HG02852 (cell line): ENCODE results near the gene ZNF497.
"Not testable (repeated sequence)": the region's sequence is repeated elsewhere in the genome, so short reads cannot be mapped to it uniquely, and the experiment has no call there.

Experiments
- ATAC-seq: cut with Tn5 transposase; IDR thresholded peaks from one replicate; pipeline ENCODE4 v1.9.1; 2021; ENCODE audit warnings: mild to moderate bottlenecking, moderate library complexity; ENCODE audit not compliant: unreplicated experiment

ZNF497 gene

DNA sequence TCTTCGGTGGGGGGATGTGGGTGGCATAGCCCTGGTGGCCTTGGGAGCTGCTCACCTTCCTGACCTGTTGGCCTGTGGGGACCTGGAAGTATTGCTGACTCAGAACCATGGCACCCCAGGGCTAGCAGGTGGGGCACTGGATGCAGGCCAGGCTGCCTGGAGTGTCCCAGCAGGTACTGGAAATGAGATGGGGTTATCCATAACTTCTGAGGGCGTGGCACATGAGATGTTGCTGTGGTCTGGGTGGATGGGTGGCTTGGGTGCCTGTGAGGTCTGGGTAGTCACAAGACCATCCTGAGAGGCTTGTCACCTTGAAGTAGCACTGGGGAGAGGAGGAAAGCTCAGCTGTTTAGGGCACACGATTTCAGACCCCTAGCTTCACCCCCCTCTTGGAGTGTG lies 32.3 kb upstream of the ZNF497 start:
- no peak for ATAC-seq

DNA sequence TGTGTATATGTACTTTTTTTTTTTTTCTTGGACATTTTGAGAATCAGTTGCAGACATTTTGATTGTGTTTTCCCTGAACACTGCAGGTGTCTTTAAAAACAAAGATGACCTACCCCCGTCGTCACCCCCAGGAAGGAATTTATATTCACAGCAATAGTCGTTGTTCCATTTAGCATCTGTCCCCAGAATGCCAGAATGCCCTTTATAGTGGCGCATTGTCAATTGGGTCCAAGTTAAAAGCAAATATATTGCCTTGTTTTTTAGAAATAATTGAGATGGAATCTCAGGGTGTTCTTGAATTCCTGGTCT lies 31.1 kb upstream of the ZNF497 start:
- ATAC-seq: no peak

DNA sequence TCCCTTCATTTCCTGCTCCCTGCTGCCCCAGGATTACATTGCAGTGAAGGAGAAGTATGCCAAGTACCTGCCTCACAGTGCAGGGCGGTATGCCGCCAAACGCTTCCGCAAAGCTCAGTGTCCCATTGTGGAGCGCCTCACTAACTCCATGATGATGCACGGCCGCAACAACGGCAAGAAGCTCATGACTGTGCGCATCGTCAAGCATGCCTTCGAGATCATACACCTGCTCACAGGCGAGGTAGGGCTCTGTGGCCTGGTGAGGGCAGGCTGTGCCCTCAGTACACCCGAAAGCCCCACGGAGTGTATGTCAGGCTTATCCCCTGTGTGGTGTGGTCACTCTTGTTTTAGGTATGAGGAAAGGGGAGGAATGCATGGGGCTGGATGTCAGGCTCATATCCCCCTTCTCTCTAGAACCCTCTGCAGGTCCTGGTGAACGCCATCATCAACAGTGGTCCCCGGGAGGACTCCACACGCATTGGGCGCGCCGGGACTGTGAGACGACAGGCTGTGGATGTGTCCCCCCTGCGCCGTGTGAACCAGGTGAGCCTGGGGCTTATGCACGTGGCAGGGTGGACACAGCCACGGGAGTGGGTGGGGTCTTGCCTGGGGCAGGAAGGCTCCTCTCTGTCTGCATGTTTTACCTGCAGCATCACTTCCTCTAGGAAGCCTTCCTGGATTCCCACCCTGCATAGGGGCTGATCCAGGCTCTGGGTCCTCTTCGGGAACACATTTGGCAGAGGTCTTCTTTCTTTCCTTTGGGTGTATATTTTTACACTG lies 30.6 kb upstream of the ZNF497 start:
- no peak for ATAC-seq

DNA sequence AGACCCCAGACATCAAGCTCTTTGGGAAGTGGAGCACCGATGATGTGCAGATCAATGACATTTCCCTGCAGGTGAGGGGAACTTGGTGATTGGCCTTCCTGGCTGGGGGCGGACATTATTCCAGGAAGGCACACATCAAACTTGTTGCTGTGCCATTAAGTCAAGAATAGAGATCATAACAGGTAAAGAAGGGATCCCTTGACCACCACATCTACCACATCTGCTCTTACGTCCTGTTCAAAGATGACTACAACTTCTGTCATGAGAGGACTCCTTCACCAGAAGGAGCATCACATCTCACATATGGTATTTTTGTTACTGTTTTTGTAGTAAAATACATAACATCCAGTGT lies 25.6 kb upstream of the ZNF497 start:
- ATAC-seq: no peak

DNA sequence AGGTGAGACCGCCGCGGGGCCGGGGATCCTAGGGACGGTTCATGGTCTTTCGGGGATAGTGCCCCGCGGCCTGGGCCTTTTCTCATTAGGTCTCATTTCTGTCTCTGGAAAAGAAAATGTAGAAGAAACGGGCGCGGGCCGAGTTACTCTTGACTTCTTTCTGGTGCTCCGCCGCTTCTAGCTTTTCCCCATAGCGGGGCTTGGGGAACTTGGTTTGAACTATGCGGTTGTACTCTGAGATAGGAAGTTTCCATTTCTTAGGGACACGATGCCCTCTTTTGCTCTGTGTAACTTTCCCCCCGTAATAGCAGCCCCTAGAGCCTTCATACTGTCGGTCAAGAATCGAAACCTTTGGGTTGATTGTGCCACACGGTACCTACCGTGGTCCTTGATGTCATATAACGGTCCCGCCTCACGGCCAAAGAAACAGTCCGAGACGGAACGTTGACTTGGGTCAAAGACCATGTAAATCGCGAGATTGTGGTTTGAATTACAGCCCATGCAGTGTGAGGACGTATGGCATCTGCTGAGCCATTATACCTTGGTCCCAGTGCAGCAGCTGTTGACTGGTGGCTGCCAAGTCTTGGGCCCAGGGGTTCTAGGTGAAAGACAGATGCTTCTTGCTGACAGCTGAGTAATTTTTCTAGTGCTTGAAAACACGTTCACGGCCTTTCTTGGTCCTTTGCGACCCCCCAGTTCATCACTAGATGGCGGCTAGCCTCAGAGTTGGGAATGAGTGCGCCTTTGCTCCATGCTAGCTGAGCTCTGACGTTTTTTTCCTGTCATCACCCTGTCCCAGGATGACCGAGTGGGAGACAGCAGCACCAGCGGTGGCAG lies 25.0 kb upstream of the ZNF497 start:
- ATAC-seq: no peak

DNA sequence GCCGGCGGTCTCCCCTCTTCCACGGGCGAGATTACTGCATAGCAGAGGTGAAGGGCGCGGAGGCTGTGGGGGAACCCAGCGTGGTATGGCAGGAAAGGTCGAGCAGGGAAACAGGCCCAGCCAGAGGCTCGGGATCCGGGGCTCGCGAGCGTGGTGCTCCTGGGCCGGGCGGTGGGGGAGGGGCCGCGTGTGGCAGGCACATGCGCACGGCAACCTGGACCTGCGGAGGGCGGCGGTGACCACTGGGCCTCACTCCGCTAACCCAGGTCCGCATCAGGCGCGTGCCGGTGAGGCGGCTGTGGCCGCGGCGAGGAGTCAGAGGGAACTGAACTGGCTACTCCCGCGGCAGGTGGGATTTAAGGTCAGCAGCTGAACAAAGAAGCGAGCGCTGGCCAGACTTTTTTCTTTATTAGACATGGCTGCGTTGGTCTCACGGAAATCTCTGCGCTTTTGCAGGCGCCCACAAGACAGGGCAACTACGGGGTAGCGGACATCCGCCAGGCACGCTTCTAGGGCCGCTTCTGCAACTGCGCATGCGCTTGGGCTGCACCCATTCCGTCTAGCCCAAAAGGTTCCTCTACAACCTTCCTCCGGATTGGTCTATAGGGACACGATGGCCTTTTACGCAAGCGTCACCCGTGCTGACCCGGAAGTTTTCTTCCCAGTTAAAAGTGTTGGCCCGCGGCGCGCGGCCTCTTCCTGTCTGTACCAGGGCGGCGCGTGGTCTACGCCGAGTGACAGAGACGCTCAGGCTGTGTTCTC lies 24.2 kb upstream of the ZNF497 start, which contains the start of gene RPS5:
Gene RPS5, plus strand, starts transcription at position 694 of the 762 bp plus-strand sequence. CDS start 869 bp downstream, outside the sequence.
- peak; percentile 88 for ATAC-seq

DNA sequence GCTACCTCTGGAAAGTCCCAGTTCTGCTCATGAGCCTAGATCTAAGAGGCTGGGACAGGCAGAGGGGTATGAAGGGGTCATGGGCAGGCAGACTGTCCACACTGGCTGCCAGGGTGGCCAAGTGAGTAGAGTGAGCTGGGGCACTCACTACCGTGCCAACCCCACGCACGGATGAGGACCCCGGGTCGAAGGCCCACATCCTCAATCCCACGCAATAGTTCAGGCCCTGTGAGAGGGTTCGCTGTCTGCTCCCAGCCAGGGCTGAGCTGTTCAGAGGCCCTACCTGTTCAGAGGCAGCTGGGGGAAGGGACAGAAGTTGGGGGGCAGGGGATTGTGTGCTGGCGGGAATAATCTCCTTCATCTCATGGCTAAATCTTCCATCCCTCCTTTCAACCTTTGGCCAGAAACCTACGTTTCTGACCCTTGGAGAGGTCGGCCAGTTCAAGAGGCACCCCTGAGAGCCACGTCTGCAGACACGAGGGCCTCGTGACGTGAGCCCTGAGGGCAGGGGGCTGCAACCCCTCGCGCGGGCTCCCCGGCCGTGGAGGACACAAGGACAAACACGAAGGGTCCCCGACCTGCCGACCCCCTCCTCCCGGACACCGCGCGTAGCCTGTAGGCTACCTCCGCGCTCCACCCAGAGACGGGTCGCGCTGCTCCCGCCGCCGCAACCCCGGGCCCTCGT lies 23.5 kb upstream of the ZNF497 start:
- ATAC-seq: peak; percentile 5

DNA sequence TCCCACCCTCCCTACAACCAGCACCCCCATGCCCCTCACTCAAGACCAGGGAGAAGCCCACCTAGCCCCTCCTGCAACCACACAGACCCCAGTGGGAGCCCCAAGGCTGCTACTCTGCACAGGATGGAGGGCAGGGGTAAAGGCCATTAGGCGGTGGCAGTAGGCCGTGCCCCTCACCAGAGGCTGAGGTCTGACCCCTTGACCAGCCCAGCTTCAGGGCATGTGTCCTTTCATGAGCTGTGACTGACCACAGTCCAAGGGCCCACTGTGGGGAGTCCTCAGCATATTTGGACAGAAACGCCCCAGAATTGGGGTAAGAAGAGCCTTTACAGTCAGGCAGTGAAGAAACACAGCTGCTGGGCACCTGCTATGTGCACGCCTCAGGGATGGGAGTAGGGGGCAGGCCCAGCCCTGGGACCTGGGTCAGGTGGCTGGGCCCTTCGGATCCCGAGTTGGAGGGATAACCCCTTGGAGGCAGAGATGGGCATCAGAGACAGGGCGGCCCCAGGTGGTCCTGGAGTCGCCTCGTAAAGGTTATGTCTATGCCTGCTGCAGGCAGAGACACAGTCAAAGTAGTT lies 22.9 kb upstream of the ZNF497 start:
- ATAC-seq: no peak

DNA sequence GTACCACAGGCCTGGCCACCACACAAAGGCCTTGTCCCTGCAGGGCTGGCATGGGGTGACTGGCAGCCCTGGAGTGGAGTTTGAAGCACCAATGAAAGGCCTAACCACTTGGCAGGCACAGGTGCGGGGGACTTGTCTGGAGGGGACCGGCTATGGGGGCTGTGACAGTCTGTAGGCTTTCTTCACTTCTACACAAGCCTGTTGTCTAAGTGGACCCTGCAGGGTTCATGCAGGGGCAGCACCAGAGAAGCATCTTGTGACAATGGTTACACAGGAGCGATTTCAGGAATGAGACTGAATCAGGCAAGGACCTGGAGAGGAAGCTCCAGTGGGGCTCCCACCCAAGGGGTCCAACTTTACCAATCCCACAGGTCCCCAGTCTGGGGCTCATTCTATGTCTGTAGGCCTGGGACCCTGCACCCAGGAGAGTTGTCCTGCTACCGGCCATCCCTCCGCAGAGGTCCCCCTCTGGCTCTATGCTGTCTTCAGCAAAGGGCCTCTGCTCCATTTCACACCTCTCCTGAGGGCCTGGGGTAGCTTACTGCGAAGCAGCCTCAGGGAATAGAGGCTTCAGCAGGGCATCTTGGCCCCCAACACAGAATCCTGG lies 20.5 kb upstream of the ZNF497 start:
- no peak for ATAC-seq

DNA sequence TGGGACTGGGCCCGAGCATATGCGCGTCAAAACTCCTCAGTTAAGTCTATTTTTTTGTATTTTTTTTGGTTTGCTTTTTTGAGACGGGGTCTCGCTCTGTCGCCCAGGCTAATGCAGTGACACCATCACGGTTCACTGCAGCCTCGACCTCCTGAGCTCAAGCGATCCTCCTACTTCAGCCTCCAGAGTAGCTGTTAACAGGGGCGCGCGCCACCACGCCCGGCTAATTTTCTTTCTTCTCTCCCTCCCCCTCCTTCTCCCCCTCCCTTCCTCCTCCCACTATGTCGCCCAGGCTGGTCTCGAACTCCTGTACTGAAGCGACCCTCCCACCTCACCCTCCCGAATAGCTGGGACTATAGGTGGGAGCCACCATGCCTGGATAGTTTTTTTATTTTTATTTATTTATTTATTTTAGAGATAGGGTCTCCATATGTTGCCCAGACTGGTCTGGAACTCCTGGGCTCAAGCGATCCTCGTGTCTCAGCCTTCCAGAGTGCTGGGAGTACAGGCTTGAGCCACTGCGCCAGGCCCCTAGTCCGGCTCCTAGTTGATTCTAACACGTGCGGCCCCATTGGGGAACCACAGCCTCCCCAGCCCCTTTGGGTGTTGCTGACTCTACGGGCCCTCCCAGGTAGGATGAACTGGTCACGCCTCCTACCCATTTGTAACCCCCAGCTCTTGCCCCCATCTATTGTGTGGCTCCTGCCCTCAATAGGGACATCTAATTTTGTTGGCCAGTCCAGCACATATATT lies 19.1 kb upstream of the ZNF497 start:
- no peak for ATAC-seq

DNA sequence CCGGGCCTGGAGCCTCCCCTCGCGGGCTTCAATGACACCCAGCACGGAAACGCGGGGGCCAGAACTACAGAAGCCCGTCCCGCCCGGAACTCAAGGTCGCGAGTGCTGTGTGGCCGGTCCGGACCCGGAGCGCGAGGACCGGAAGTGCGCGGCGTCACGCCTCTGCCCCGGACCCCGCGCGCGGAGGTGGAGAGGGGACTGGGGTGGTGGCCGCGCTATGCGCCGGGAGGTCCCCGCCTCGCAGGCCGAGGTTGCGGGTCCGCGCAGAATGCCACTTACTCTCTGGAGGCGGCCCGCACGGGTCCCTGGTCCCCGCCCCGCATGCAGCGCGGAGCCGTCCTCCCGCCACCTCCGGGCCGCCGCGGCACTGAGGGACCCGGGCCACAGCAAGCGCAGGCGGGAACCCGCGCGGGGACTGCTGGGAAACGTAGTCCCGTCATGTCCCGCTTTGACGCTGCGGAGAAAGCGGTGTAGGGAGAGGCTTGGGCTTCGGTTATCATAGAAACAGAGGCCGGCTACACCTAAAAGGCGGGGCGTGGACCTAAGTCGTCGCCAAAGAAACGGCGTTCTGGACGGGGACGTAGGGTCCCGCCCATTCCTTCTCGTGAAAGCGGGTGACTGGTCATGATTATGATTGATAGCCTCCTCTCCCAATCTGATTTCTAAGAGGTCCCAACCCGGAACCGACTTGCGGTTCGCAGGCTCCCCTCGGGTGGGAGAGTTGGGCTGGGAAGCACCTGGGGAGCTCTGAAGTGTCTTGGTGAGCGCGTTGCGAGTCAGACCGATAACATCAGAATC lies 18.3 kb upstream of the ZNF497 start, which contains the start of gene ZNF837:
Gene ZNF837, minus strand, starts transcription at position 369 of the 798 bp plus-strand sequence. CDS start 11,698 bp downstream, outside the sequence.
- ATAC-seq: peak; percentile 84

DNA sequence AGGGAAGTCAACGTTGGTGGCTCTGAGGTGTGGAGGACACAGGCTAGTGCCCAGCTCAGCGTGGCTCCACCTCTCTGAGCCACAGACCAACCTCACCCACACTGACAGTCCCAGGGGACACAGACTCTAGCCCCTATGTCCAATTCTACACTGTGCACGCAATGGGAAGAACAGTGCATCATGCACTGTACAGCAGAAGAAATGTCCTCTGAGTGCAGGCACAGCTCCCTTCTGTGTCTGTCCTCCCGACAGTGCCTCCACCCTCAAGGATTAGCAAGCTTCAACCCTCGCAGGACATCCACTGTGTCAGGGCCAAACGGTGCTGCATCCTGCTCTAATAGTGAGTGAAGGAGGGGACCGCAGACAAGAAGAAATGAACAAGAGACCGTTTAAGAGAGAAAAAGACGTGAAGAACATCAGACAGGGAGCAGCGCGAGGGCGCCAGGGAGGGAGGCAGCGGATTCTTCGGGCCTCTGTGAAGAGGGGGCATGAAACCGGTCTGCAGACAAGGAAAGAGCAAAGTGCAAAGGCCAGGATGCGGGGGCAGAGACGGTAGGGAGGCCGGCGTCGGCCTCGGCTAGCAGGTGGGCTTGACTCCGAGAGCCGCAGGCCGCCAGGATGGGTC lies 17.6 kb upstream of the ZNF497 start:
- no peak for ATAC-seq

DNA sequence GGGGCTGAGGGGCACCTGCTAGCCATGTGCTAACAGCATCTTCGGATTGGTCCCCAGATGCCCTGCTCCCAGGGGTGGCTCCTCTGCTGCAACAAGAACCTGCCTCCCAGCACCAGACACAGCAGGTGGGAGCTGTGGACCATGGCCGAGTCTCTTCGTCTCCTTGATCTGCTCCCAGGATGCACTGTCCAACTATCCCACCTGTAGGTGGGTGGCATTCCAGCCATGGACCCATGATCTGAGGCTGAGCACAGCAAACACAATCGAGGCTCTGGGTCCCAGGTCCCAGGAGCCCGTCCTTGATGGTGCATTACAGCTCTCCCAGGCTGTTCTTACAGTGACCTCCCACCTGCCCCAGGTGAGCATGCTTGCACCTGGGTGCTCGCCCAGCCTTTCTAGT lies 16.7 kb upstream of the ZNF497 start:
- no peak for ATAC-seq

DNA sequence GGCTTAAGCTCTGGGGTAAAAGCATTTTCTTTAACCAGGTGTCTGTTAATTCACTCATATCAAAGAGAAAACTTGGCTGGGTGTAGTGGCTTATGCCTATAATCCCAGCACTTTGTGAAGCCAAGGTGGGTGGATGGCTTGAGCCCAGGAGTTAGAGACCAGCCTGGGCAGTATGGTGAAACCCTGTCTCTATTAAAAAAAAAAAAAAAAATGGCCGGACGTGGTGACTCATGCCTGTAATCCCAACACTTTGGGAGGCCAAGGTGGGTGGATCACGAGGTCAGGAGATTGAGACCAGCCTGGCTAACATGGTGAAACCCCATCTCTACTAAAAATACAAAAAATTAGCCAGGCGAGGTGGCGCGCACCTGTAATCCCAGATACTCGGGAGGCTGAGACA lies 14.2 kb upstream of the ZNF497 start:
- not testable (repeated sequence) for ATAC-seq

DNA sequence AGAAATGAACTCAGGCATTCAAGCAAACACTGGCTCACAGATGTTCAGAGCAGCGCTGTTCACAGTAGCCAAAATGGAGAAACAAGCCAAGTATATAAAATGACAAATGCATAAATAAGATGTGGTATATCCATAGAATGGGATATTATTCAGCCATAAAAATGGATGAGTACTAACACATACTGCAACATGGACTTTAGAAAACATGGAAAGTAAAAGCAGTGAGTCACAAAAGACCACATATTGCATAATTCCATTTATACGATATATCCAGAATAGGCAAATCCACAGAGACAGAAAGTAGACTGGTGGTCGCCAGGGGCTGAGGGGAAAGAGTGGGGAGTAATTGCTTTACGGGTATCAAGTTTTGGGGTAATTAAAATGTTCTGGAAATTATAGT lies 11.6 kb upstream of the ZNF497 start:
- no peak for ATAC-seq

DNA sequence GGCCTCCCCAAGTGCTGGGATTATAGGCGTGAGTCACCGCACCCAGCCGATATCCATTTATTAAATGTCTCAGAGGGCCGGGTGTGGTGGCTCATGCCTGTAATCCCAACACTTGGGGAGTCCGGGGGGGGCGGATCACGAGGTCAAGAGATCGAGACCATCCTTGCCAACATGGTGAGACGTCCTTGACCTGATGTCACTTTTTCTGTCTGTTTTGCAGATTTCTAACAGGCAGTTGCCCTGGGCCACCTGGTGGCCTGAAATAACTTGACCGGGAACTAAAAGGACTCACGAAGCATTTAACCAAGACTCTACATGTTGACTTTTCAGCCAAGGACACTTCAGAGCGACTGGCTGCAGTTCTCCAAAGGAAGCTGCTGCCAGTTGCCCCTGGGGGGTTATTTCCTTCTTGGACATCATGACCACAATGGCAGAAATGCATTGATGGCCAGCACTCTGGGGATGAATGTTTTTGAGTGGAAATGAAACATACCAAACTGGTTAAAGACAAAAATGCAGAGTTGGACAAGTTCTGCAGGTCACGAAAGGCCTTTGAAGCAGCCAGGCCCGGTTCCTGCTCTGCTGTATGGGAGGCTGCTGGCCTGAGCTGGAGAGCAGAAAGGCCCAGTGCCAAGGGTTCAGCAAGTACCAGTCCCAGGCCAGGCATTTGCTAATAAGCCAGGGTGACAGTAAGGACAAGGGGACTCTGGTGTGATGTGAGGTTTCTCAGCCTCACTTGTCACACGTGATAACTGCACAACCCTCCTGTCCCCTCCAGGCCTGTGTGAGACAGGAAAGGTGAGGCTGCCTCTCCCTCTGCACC lies 10.0 kb upstream of the ZNF497 start:
- no peak for ATAC-seq
